SU-DHL-6 (cell line): ENCODE results near the gene ABHD12B.

ENCODE experiments used
- CTCF ChIP-seq: fragments of 200-600 bp; sonication (generic); IDR thresholded peaks from one replicate; pipeline ENCODE4 v1.5.1; 2017; ENCODE audit warnings: antibody characterized with exemption, mild to moderate bottlenecking, low read length, moderate library complexity; ENCODE audit not compliant: insufficient read depth, poor library complexity, severe bottlenecking
- EZH2phosphoT487 ChIP-seq: fragments of 200-600 bp; sonication (generic), shearing (Covaris generic); conservative IDR thresholded peaks from 2 replicates; pipeline ENCODE4 v1.6.1; 2018; ENCODE audit warnings: mild to moderate bottlenecking, antibody characterized with exemption, low read length, moderate library complexity, mixed read lengths

GRCh38 chr14:50874757-50875156 is 2.9 kb downstream of the ABHD12B start:
- no peak for TF ChIP-seq CTCF
- TF ChIP-seq EZH2phosphoT487: no peak
